Measurements from ENCODE around the gene STMN3.
"Not testable (repeated sequence)": the region's sequence is repeated elsewhere in the genome, so short reads cannot be mapped to it uniquely, and the experiment has no call there.

Gene STMN3

DNA sequence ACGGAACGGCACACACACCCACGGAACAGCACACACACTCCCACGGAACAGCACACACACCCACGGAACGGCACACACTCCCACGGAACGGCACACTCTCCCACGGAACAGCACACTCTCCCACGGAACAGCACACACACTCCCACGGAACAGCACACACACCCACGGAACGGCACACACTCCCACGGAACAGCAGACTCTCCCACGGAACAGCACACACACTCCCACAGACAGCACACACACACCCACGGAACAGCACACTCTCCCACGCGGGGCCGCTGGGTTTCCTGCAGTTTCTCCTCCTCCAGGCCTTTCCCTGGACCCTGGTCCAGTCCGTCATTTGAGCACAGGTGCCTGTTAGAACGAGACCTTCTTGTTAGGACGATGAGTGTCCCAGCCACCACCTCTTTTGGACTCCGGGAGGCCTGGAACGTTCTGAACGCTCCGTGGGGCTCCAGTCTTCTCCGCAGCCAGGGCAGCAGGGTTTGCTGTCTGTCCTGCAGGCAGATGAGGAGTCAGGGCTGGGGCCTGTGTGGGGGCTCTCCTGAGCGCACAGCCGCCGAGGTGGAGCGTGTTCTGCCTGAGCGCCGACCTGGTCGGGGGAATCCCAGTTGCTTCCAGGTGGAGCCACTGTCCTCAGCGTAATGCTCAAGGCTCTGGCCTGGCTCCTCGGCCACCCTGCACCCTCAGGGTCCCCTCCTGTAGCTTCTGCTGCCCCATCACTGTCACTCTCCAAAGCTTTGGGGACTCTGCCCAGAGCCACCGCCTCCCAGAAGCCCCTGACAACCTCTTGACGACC, 25.6 kb upstream of the STMN3 start:
- no peak for DNase-seq (ENCODE audit: low read depth in 3 of 3, low spot score in 1 of 3)

DNA sequence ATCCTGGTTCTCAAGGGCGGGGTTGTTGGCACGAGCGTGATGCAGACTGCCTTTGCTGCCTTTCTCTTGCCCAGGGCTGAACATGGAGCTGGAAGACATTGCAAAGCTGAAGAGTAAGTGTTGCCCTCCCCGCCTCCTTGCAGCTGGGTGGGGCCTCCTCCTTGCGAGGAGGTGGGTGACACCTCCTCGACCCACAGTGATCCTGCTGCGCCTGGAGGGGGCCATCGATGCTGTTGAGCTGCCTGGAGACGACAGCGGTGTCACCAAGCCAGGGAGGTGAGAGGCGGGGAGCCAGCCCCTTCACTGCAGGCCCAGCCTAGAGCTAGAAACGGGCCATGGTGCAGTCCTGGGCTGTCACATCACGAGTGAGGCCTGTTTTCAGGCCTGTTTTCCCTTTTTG, 24.8 kb upstream of the STMN3 start:
- DNase-seq (ENCODE audit: low read depth in 3 of 3, low spot score in 1 of 3): no peak

DNA sequence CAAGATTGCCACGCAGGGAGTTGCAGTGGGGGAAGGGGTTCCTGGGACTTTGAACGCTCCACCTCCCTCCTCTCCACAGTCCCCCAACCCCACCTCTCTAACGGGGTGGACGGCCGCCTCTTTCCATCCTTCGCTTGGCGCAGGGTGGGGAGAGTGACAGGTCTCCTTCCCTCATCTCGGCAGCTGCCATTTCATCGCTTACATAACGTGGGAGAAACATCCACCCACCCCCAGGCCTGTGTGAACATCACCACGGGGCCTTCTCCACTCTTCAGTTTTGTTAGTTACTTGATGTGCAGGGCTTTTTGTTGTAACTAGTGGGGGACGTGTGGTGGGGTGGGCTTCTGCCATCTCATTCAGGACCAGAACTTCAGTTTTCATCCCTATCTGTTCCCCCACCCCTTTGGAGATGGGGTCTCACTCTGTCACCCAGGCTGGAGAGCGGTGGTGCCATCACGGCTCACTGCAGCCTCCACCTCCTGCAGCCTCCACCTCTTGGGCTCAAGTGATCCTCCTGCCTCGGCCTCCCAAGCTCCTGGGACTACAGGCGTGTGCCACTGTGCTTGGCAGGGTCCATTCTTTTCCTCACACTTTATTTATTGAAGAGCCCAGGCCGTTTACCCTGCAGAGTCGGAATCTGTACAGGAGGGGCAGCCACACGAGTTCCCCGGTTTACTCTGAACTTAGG, 22.6 kb upstream of the STMN3 start:
- DNase-seq (ENCODE audit: low read depth in 3 of 3, low spot score in 1 of 3): no peak

DNA sequence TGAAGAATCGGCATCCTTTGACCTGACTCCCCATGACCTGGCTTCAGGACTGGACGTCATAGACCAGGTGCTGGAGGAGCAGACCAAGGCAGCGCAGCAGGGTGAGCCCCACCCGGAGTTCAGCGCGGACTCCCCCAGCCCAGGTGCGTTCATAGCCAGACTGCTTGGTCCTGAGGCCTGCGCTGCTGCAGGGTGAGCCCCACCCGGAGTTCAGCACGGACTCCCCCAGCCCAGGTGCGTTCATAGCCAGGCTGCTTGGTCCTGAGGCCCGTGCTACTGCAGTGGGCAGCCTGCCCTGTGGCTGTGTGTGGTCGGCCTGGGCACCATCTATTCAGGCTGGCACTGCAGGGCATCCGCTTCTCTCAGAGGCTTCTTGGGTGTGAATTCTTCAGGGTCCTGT, 20.7 kb upstream of the STMN3 start:
- no peak for DNase-seq (ENCODE audit: low read depth in 3 of 3, low spot score in 1 of 3)

DNA sequence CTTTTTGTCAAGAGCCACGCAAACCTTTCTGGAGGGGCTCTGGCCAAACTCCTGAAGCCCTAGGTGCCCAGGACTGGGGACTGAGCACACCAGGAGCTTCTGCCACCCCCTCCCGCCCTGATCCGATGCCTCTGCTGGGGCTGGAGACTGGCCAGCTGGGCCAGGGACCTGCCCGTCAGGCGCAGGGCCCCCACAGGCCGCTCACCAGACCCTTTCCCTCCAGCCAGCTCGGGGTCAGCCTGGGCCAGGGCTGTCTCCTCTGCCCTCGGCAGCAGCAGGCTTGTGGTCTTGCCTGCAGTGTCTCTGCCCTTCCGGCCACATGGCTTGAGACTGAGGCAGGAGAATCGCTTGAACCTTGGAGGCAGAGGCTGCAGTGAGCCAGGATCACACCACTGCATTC, 19.4 kb upstream of the STMN3 start:
- DNase-seq (ENCODE audit: low read depth in 3 of 3, low spot score in 1 of 3): no peak

DNA sequence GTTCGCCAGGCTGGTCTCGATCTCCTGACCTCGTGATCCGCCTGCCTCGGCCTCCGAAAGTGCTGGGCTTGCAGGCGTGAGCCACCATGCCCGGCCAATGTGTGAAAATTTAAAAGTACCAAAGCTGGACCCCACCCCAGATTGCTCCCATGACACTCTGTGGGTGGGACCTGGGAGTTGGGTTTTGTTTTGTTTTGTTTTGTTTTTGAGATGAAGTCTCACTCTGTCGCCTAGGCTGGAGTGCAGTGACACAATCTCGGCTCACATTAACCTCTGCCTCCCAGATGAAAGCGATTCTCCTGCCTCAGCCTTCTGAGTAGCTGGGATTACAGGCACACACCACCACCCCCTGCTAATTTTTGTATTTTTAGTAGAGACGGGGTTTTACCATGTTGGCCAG, 18.5 kb upstream of the STMN3 start:
- DNase-seq (ENCODE audit: low read depth in 3 of 3, low spot score in 1 of 3): not testable (repeated sequence)

DNA sequence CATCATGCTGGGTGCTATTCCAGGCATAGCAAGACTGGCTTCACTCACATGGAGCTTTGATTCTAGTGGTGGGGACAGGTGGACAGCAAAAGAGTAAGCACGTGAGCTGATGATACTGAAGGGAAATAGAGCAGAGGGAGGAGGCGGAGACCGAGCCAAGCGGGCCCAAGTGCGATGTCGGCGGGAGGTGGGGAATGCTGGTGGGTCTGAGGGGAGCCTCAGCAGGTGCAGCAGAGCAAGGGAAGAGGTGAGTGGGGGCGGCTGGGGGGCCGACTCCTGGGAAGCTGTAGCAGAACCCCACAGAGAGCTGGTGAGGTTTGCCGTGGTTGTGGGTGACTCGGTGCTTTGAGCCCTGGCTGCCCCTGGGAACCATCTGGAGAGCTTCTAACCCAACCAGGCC, 15.1 kb upstream of the STMN3 start:
- DNase-seq (ENCODE audit: low read depth in 3 of 3, low spot score in 1 of 3): no peak

DNA sequence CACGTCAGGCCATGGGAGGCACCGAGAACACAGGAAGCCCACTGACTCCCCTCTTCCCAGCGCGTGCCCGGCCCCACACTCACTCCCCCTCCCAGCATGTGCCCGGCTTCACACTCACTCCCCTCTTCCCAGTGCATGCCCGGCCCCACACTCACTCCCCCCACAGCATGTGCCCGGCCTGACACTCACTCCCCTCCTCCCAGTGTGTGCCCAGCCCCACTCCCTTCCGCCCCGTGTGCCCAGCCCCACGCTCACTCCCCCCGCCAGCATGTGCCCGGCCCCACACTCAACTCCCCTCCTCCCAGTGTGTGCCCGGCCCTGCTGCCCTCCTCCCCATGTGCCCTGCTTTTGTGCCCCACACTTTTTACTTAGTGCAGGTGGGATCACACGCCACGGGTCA, 14.6 kb upstream of the STMN3 start:
- DNase-seq (ENCODE audit: low read depth in 3 of 3, low spot score in 1 of 3): no peak

DNA sequence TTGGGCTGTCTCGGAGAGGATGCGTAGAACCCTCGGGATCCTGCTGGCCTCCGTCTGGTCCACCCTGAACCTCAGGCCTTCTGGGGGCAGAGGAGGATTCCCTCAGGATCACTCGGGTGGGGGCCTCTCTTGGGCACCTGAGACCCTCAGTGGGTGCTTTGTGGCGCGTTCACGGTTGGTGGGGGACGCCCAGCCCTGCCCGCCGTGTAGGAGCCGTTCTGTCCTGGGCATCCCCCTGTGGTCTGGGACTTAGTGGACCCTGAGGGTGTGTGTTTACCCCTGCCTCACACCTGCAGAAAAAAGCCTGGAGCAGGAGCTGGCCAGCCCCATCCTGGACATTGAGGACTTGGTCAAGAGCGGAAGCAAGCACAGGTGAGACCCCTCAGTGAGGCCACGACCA, 12.5 kb upstream of the STMN3 start:
- no peak for DNase-seq (ENCODE audit: low read depth in 3 of 3, low spot score in 1 of 3)

DNA sequence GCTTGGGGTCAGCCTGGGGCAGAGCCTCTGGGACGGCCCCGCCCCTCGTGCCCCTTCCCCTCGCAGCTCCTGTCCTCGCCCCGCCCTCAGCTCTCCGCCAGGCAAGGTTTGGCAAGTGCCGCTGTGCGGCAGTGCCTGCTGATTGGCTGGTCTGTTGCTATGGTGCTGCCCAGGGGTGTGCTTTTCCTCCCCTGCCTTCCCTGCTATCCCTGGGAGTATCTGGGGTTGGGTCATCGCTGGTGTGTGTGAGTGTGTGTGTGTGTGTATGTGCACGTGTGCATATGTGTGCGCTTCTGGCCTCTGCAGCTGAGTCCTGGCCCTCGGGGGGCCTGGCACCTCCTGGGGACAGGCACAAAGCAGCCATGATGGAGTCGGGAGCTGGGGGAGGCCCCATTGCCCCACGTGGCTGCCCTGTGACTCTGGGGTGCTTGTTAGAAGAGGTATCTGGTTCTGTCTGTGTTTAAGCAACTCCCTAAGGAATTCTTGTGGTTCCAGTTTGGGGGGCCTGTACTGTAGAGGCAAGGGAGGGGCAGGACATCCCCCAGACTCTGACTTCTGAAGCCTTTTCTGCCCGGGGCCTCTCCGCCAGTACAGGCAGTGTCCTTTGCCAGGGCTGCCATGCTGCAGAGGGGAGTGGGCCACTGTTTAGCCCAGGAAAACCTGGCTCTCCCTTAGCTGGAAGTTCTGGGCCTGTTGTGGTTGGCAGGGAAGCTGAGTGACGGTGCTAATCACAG, 11.8 kb upstream of the STMN3 start:
- DNase-seq (ENCODE audit: low read depth in 3 of 3, low spot score in 1 of 3): no peak

DNA sequence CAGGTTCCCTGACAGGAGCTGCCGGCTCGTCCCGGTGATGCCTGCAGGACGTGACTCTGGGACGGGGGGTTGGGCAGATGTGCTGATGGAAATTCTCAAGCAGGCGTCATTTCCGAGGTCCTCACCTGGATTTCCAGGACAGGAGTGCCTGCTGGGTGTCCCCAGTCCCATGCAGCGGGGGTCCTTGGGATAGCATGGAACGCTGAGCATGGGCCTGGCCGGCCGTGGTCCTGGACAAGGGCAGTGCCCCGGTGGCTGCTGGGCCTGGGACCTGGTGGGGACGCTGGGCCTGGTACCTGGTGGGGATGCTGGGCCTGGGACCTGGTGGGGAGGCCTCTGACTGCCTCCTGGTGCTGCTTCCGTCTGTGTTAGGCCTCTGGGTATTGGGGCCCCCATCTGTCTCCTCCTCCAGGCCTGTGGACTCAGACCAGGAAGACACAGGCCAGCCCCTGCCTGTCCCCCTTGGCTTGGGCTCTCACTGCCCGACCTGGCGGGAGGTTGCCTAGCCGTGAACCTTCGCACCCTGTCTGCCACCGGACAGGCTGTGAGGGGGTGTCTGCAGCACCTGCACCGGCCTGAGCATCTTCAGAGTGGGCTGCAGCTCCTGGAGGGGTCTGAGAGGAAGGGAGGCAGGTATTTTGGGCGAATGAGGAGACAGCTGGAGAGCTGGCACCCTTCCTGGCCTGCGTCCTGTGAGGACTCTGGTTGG, 11.1 kb upstream of the STMN3 start:
- DNase-seq (ENCODE audit: low read depth in 3 of 3, low spot score in 1 of 3): no peak

DNA sequence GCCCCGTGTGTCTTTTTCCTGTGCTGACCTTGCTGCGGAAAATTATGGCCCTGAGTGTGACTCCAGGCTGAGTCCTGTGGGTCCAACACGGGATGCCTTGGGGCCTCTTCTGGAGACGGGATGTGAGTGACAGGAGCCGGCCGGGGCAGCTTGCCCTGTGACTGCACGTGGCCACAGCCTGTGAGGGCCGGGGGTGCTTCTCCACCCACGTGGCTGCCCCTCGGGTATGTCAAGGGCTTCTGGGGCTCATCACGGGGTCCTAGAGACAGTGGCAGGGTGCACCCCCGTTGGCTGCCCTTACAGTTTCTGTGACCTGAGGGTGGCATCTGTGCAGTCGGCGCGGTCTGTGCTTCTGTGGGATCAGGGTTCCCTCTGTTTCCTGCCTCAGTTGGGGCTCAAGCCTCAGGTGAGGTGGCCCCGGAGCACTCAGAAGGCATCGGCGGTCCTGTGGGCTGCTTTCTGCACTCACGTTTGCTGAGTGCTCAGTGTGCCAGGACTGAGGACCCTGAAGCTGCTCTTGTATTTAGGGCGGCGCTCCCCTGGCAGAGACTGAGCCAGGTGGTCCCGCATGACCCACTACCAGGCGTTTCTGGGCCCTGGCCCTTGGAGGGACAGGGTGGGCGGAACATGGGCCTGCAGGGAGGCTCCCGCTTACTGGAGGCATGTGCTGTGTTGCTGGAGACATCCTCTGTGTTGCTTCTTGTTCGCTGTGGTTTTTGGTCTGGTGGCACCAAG, 10.3 kb upstream of the STMN3 start:
- DNase-seq (ENCODE audit: low read depth in 3 of 3, low spot score in 1 of 3): no peak

DNA sequence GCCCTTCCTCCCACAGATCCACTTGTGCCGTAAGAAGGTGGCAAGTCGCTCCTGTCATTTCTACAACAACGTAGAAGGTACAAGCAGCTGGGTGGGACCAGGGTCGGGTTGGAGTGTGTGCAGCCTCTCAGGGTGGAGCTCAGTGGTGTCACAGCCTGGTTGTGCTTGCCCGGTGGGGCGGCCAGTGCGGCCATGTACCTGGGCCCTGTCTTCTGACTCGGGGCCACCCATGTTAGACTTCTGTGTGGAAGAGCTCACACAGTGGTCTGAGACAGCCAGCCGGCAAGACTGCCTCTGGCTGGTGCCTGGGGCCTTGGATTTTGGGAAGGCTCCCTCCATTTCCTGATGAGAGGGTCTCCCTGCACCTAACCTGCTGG, 9.6 kb upstream of the STMN3 start:
- no peak for DNase-seq (ENCODE audit: low read depth in 3 of 3, low spot score in 1 of 3)

DNA sequence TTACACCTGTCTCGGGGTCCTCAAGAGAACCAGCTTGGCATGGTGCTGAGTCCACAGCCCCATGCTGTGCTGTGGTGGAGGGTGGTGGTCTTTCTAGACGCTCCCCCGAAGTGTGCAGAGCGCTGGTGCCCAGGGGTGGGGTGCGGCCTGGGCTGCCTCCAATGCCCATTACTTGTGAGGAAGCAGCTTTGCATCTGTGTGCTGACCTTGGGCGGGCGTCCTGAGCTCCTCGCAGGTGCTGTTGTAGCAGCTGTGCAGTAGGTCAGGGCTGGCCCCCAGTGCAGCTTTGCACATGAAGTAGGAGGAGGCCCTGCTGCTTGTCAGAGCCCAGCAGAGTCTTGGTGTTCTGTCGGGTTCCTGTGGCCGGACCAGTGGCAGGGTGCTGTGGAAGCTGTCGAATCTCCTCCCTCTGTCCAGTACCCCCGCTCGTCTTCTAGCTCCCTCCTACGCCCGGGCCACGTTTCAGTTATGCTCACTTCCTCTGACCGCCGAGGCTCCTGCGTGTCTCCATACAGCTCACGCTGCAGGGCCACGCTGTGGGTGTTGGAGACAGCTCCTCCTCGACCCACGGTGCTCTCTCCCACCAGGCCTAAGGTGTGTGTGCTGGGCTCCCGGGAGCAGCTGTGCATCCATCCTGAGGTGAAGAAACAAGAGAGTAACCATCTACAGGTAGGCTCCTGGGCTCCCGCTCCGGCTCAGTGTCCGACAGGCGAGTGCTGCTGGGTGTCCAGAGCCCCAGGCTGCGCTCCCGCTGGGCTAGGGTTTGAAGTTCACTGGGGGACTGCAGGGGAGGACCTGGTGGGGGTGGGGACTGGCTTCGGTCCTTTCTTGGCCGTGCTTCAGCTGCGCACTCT, 9.0 kb upstream of the STMN3 start:
- DNase-seq (ENCODE audit: low read depth in 3 of 3, low spot score in 1 of 3): no peak

DNA sequence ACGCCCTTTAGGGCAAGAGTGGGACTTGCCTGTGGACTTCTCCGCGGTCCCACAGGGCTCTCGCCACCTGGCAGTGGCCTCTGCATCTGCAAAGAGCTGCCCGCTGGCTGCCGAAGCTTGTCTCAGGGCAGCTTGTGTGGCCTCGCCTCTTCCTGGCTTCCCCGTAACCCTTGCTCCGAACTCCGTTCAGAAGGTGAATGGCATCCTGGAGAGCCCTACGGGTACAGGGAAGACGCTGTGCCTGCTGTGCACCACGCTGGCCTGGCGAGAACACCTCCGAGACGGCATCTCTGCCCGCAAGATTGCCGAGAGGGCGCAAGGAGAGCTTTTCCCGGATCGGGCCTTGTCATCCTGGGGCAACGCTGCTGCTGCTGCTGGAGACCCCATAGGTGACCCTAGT, 7.9 kb upstream of the STMN3 start:
- no peak for DNase-seq (ENCODE audit: low read depth in 3 of 3, low spot score in 1 of 3)

DNA sequence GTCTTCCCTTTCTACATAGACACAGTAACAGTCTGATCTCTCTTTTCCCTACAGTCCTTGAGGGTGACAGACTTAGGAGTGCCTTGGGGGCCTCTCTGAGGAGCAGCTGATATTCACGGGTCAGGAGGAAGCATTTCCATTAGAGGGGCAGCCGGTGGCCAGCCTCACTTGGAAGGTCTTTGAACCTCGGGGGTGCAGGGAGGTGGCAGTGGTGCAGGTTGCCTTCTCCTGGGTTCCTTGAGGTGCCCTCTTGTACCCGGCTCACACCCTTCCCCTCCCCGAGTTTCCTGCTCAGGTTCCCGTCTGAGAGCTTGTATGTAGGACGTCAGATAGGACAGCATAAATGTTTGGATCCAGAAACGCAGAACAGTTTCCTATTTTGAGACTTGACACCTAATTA, 7.4 kb upstream of the STMN3 start:
- DNase-seq (ENCODE audit: low read depth in 3 of 3, low spot score in 1 of 3): no peak

DNA sequence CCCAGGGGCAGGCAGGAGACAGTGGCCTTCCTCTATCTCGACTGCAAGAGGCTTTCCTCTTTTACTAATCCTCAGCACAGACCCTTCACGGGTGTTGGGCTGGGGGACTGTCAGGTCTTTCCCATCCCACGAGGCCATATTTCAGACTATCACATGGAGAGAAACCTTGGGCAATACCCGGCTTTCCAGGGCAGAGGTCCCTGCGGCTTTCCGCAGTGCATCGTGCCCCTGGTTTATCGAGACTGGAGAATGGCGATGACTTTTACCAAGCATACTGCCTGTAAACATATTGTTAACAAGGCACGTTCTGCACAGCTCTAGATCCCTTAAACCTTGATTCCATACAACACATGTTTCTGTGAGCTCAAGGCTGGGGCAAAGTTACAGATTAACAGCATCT, 7.0 kb upstream of the STMN3 start:
- DNase-seq (ENCODE audit: low read depth in 3 of 3, low spot score in 1 of 3): not testable (repeated sequence)

DNA sequence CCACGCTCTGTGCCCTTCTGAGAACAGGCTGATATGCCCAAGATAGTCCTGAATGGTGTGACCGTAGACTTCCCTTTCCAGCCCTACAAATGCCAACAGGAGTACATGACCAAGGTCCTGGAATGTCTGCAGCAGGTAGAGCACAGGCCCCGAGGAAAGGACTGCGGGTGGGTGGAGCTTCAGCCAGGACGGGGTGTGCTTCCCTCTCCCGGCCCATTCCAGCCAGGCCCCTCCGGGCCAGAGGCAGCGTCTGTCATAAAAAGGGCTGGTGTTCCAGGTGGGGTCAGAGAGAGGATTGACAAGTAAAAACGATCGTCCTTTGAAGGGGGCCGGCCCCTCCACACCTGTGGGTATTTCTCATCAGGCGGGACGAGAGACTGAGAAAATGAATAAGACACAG, 6.1 kb upstream of the STMN3 start:
- DNase-seq (ENCODE audit: low read depth in 3 of 3, low spot score in 1 of 3): no peak

DNA sequence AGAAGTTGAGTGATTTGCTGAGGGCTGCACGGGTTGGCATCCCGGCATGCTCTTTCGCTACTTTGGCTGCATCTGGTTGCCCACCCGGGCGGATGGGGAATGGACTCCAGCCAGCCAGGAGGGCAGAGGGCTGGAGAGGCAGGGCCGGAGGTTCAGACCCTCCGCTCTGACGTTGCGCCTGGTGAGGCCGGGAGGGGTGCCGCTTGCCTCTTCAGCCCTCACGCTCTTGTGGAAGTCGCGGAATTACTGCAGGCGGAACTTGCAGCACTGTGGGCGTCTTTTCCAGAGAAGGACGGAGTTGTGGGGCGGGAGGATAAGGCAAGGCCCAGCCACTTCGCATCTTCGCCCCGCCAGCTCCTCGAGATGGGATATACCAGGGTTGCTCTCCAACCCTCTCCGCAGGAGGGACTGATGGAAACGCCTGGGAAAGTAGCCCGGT, 5.5 kb upstream of the STMN3 start:
- DNase-seq (ENCODE audit: low read depth in 3 of 3, low spot score in 1 of 3): no peak

Measured in stimulated activated CD4-positive, alpha-beta T cell treated with anti-CD3 and anti-CD28 coated beads, TNF-alpha, amount 100 ng/mL, for 1 hour (primary cell).